ENCODE data around the gene OPN4.

GRCh38 chr10:86642499-86642898 is 11.8 kb upstream of the OPN4 start:
- no peak for TF ChIP-seq CTCF (IDR thresholded peaks at IDR 0.05; ENCODE audit: borderline replicate concordance, extremely low read depth, low read length, poor library complexity, severe bottlenecking)
- TF ChIP-seq EZH2 (IDR thresholded peaks at IDR 0.05; ENCODE audit: borderline replicate concordance, low read depth, low read length, severe bottlenecking), result no peak
